Keratinocyte (primary cell): ENCODE results near the gene MRPL40. TPM values are rescaled to one million over a fixed set of nuclear protein-coding genes. Genes with fewer than 3 reads are reported as not detected.

Experiments
- DNase-seq: peaks from one replicate; pipeline ENCODE4 v3.0.0-alpha.2; 2011; ENCODE audit warnings: low read depth, missing footprints, low spot score
- FAIRE-seq: peaks from 2 replicates; lab custom pipeline; 2011; peaks lifted over from hg19 to GRCh38; lab: Jason Lieb, UNC
- H2AFZ ChIP-seq: 2 replicates; pipeline ENCODE4 v1.6.0; 2012; ENCODE audit warnings: low read length, control low read depth, inconsistent platforms; ENCODE audit not compliant: control insufficient read depth
- H3K27ac ChIP-seq: 2 replicates; pipeline ENCODE4 v1.5.1; 2011; ENCODE audit warnings: low read length; ENCODE audit not compliant: control insufficient read depth, insufficient read depth
- H3K27me3 ChIP-seq: 3 replicates; pipeline ENCODE4 v1.6.0; 2011; ENCODE audit warnings: low read length; ENCODE audit not compliant: control insufficient read depth, insufficient read depth; ENCODE audit errors: extremely low read depth
- H3K36me3 ChIP-seq, 2 experiments: 2 replicates in 1 of 2; 3 replicates in 1 of 2; pipeline ENCODE4 v1.5.1; 2011; ENCODE audit warnings: low read length in 2 of 2, mild to moderate bottlenecking in 1 of 2; ENCODE audit not compliant: control insufficient read depth in 2 of 2, insufficient read depth in 2 of 2; ENCODE audit errors: extremely low read depth in 1 of 2
- H3K4me1 ChIP-seq: 3 replicates; pipeline ENCODE4 v1.5.1; 2011; ENCODE audit warnings: low read length; ENCODE audit not compliant: control insufficient read depth, insufficient read depth; ENCODE audit errors: extremely low read depth
- H3K4me2 ChIP-seq: 3 replicates; pipeline ENCODE4 v1.6.0; 2011; ENCODE audit warnings: low read depth, low read length; ENCODE audit not compliant: control insufficient read depth, insufficient read depth; ENCODE audit errors: extremely low read depth
- H3K4me3 ChIP-seq, 3 experiments: fragments of 200-600 bp in 1 of 3; sonication (generic) in 1 of 3; 2 replicates in 2 of 3; 3 replicates in 1 of 3; pipeline ENCODE4 v1.5.1; 2011 to 2016; ENCODE audit warnings: low read length in 3 of 3, mild to moderate bottlenecking in 3 of 3, control low read depth in 2 of 3, inconsistent platforms in 1 of 3, low read depth in 1 of 3, mixed read lengths in 1 of 3, mixed run types in 1 of 3, moderate library complexity in 1 of 3; ENCODE audit not compliant: control insufficient read depth in 2 of 3, insufficient read depth in 2 of 3; ENCODE audit errors: extremely low read depth in 1 of 3
- H3K79me2 ChIP-seq: 2 replicates; pipeline ENCODE4 v1.6.0; 2012; ENCODE audit warnings: low read length; ENCODE audit not compliant: control insufficient read depth, insufficient read depth
- H3K9ac ChIP-seq: 3 replicates; pipeline ENCODE4 v1.6.0; 2011; ENCODE audit warnings: low read length; ENCODE audit not compliant: control insufficient read depth, insufficient read depth; ENCODE audit errors: extremely low read depth
- H3K9me1 ChIP-seq: 3 replicates; pipeline ENCODE4 v1.6.0; 2011; ENCODE audit warnings: low read length; ENCODE audit not compliant: control insufficient read depth, insufficient read depth; ENCODE audit errors: extremely low read depth
- H3K9me3 ChIP-seq: 2 replicates; pipeline ENCODE4 v1.5.1; 2012; ENCODE audit warnings: low read depth, low read length; ENCODE audit not compliant: control insufficient read depth
- H4K20me1 ChIP-seq: 3 replicates; pipeline ENCODE4 v1.6.0; 2011; ENCODE audit warnings: low read length; ENCODE audit not compliant: control insufficient read depth, insufficient read depth; ENCODE audit errors: extremely low read depth
- EZH2 ChIP-seq: IDR thresholded peaks from one replicate; pipeline ENCODE4 v1.6.1; 2012; ENCODE audit warnings: inconsistent platforms, mild to moderate bottlenecking, low read length, moderate library complexity
- dilution Hi-C: fragments of 300-500 bp; cut with MboI; formaldehyde crosslinking; loops from one replicate; pipeline ENCODE4 v1.7.0; 2020; ENCODE audit warnings: low sequenced_read_pairs; ENCODE audit not compliant: extremely low pct_ligation_motif_present
- polyA plus RNA-seq, 5 experiments: library from polyadenylated mRNA; depleted of rRNA in 3 of 5; stranded (reverse) in 3 of 5; stranded (forward) in 1 of 5; unstranded in 1 of 5; fragments of >200 nt; gene quantifications; 1 replicate in 1 of 5; 2 replicates in 3 of 5; 3 replicates in 1 of 5; pipeline versions ENCODE4 v1.2.1 to v1.2.3, GENCODE V29; 2011 to 2012; ENCODE audit warnings: missing spikeins in 2 of 5, low read depth in 1 of 5, low replicate concordance in 1 of 5
- TF ChIP-seq, protein P1 (sequence below), 3 experiments: IDR thresholded peaks in 1 of 3; conservative IDR thresholded peaks in 1 of 3; optimal IDR thresholded peaks in 1 of 3; 2 replicates in 2 of 3; 3 replicates in 1 of 3; pipeline versions ENCODE3 to v1.5.1; 2011; ENCODE audit warnings: low read length in 3 of 3, mild to moderate bottlenecking in 3 of 3, moderate library complexity in 2 of 3, control low read depth in 1 of 3, inconsistent platforms in 1 of 3; ENCODE audit not compliant: insufficient read depth in 2 of 3; ENCODE audit errors: extremely low read depth in 1 of 3

Gene MRPL40
- polyA plus RNA-seq, 1 donor (not counting 4 experiments of a cell fraction or from before 2014, with no cell fraction given): 46.3 TPM

DNA sequence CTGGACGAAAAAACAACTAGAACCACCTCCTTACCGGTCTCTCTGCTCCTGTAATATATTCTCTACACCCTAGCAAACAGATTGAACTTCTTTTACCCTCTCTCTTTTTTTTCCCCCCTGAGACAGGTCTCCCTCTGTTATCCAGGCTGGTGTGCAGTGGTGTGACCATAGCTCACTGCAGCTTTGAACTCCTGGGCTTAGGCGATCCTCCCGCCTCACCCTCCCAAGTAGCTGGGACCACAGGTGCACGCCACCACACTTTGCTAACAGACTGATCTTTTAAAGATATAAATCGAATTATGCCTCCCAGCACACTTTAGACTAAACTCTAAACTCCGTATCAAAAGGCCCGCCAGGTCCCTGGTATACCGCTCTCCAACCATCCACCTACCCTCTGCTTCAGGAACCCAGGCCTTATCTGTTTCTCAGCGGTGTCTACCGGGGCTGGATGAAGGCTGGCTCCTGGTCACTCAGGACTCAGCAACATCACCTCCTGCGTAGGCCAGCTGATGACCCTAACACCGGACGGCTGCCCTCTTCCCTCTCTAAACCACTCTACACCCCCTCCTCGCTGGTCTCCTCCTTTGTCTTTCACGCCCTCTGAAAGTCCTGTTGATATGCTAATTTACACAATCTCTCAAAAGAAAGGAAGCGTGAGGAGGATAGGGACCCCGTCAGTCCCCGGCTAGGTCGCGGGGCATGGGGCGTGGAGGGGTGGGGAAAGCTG lies 14.4 kb downstream of the MRPL40 start:
- no peaks in the 10 kb centered on the region for H3K27me3 ChIP-seq
- peaks cover 6% of the 10 kb centered on the region for H3K4me1 ChIP-seq
- H3K9me1 ChIP-seq: no peaks in the 10 kb centered on the region
- FAIRE-seq (no peak), DNase-seq (no peak)
- peak overlapping the region; percentile 79 for H3K27ac ChIP-seq
- peak overlapping the region; percentile 75 for H3K9ac ChIP-seq
- dilution Hi-C loops: no loop called here
- H3K4me2 ChIP-seq: peak overlapping the region; percentile 64
- peak overlapping the region; percentile 29 for H2AFZ ChIP-seq
- TF ChIP-seq EZH2: no peak
- TF ChIP-seq, protein P1, sequence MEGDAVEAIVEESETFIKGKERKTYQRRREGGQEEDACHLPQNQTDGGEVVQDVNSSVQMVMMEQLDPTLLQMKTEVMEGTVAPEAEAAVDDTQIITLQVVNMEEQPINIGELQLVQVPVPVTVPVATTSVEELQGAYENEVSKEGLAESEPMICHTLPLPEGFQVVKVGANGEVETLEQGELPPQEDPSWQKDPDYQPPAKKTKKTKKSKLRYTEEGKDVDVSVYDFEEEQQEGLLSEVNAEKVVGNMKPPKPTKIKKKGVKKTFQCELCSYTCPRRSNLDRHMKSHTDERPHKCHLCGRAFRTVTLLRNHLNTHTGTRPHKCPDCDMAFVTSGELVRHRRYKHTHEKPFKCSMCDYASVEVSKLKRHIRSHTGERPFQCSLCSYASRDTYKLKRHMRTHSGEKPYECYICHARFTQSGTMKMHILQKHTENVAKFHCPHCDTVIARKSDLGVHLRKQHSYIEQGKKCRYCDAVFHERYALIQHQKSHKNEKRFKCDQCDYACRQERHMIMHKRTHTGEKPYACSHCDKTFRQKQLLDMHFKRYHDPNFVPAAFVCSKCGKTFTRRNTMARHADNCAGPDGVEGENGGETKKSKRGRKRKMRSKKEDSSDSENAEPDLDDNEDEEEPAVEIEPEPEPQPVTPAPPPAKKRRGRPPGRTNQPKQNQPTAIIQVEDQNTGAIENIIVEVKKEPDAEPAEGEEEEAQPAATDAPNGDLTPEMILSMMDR (optimal IDR thresholded peaks at IDR 0.05 in 1 of 3, IDR thresholded peaks at IDR 0.05 in 1 of 3, conservative IDR thresholded peaks at IDR 0.05 in 1 of 3; ENCODE audit: extremely low read depth in 1 of 3, insufficient read depth in 2 of 3, low read length in 3 of 3): no peak
- H3K4me3 ChIP-seq: peak overlapping the region; percentile 69 to 76 (median 70)
- H3K79me2 ChIP-seq: peaks cover 43% of the 10 kb centered on the region
- H3K9me3 ChIP-seq: no peaks in the 10 kb centered on the region
- peaks cover 2% of the 10 kb centered on the region for H4K20me1 ChIP-seq
- H3K36me3 ChIP-seq: peaks cover 7 to 18% of the 10 kb centered on the region in 2 experiments

DNA sequence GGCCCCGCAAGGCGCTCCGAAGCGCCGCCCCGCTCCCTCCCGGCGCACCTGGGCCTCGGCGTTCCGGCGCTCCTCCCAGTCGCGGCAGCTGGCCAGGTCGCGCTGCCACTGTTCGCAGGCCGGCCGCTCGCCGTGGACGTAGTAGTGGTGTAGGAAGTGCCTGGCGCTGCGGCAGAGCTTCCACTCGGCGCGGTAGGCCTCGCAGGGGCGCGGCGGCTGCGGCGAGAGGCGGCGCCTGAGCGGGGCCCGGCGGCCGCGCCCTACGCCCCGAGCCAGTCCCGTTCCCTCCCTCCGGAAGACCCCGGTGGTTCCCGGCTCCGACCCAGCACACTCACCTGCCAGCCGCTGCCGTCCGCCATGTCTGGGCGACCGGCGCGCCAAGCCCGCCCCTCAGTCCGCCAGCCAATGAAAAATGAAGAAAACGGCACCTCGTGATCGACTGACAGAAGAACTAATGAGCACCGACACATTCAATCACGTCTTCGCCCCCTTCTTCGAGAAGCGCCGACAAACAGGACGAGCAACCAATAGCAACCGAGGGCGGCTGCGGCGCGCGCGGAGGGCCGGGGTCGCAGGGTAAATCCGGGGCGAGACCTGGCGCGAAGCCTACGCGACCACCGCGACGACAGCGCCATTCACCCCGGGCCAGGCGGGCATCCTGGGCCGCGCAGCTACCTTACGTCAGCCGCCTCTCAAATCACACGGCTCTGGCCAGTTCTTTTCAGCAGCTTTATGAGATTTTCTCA lies 15.2 kb downstream of the MRPL40 start, which contains the start of gene C22orf39:
TSS of gene C22orf39 (minus strand) at position 382 of the 746 bp plus-strand sequence. CDS start at position 359, 23 bp downstream.
- TF ChIP-seq, protein P1 (optimal IDR thresholded peaks at IDR 0.05 in 1 of 3, IDR thresholded peaks at IDR 0.05 in 1 of 3, conservative IDR thresholded peaks at IDR 0.05 in 1 of 3; ENCODE audit: extremely low read depth in 1 of 3, insufficient read depth in 2 of 3, low read length in 3 of 3): no peak
- no peak for TF ChIP-seq EZH2
- H3K4me2 ChIP-seq: peak within 1 kb of the TSS; percentile 95
- FAIRE-seq (no peak), DNase-seq (peak; percentile 56)
- peak within 1 kb of the TSS; percentile 69 to 76 (median 70) for H3K4me3 ChIP-seq
- H3K9me3 ChIP-seq: no peaks in the 10 kb centered on the region
- no peaks in the 10 kb centered on the region for H3K9me1 ChIP-seq
- H3K27me3 ChIP-seq: no peaks in the 10 kb centered on the region
- H2AFZ ChIP-seq: peak within 1 kb of the TSS; percentile 75
- peaks cover 6% of the 10 kb centered on the region for H3K4me1 ChIP-seq
- peaks cover 9 to 21% of the 10 kb centered on the region in 2 experiments for H3K36me3 ChIP-seq
- H4K20me1 ChIP-seq: no peaks in the 10 kb centered on the region
- peak within 1 kb of the TSS; percentile 75 for H3K9ac ChIP-seq
- H3K79me2 ChIP-seq: peaks cover 37% of the 10 kb centered on the region
- dilution Hi-C loops: no loop called here
- peak within 1 kb of the TSS; percentile 79 for H3K27ac ChIP-seq
